NCI-H2196 (cell line): ENCODE data around the gene OLFML2A.
A peak's percentile ranks its signal among the peaks of the same experiment; 100 is the strongest.
"Not testable (repeated sequence)": the region's sequence is repeated elsewhere in the genome, so short reads cannot be mapped to it uniquely, and the experiment has no call there.

Experiments used
- DNase-seq: peaks from one replicate; lab custom pipeline; 2025; ENCODE audit not compliant: unreplicated experiment; lab: John Stamatoyannopoulos, UW

OLFML2A gene

GRCh38 chr9:124760719-124761118, 16.2 kb upstream of the OLFML2A start:
- DNase-seq = no peak

GRCh38 chr9:124761196-124761595, 15.7 kb upstream of the OLFML2A start:
- DNase-seq = no peak

GRCh38 chr9:124761710-124762109, 15.2 kb upstream of the OLFML2A start:
- DNase-seq = no peak

GRCh38 chr9:124762633-124763032, 14.3 kb upstream of the OLFML2A start:
- DNase-seq = no peak

- peak; percentile 37 for DNase-seq
Observed at GRCh38 chr9:124764774-124765438, 12.0 kb upstream of the OLFML2A start.

GRCh38 chr9:124765439-124765835, 11.5 kb upstream of the OLFML2A start:
- DNase-seq = no peak

- DNase-seq = no peak
Observed at GRCh38 chr9:124766326-124766725, 10.6 kb upstream of the OLFML2A start.

- DNase-seq = no peak
Observed at GRCh38 chr9:124766815-124767554, 9.9 kb upstream of the OLFML2A start.

GRCh38 chr9:124767821-124768220, 9.1 kb upstream of the OLFML2A start:
- no peak for DNase-seq

GRCh38 chr9:124768334-124768733, 8.6 kb upstream of the OLFML2A start:
- DNase-seq = no peak

- DNase-seq = no peak
Observed at GRCh38 chr9:124768750-124769548, 8.0 kb upstream of the OLFML2A start.

GRCh38 chr9:124769549-124770358, 7.2 kb upstream of the OLFML2A start:
- DNase-seq = peak; percentile 22

GRCh38 chr9:124770359-124771020, 6.4 kb upstream of the OLFML2A start:
- DNase-seq = peak; percentile 22

GRCh38 chr9:124771021-124771866, 5.7 kb upstream of the OLFML2A start, which contains the start of gene NR6A1:
TSS of gene NR6A1 (minus strand) at chr9:124771311.
- DNase-seq = peak; percentile 97

GRCh38 chr9:124771867-124772679, 4.9 kb upstream of the OLFML2A start:
- DNase-seq = peak; percentile 79

GRCh38 chr9:124772877-124773276, 4.1 kb upstream of the OLFML2A start:
- DNase-seq = not testable (repeated sequence)

GRCh38 chr9:124773473-124774128, 3.3 kb upstream of the OLFML2A start:
- DNase-seq = no peak
